Lung (tissue), 12 donors: ENCODE measurements around the gene RASA3. TPM values are rescaled to one million over a fixed set of nuclear protein-coding genes. Genes with fewer than 3 reads are reported as not detected.
A peak's percentile ranks its signal among the peaks of the same experiment; 100 is the strongest.

ENCODE experiments used
- ATAC-seq: fragments of 200-7000 bp; cut with Tn5 transposase; one replicate; pipeline ENCODE4 v1.9.1; 2020; ENCODE audit warnings: moderate number of reproducible peaks; ENCODE audit not compliant: insufficient read depth, low FRiP score
- DNase-seq, 3 donors: peaks; one replicate each; pipeline ENCODE4 v3.0.0-alpha.2; 2013 to 2017
- H3K27ac ChIP-seq, 2 donors: one replicate each; pipeline ENCODE4 v1.5.1; 2013; ENCODE audit warnings: mild to moderate bottlenecking in 2 of 2, moderate library complexity in 2 of 2, control low read depth in 1 of 2, inconsistent platforms in 1 of 2, low read depth in 1 of 2, low read length in 1 of 2
- H3K27me3 ChIP-seq, 3 donors: one replicate each; pipeline ENCODE4 v1.5.1; 2013; ENCODE audit warnings: low read length in 2 of 3; ENCODE audit not compliant: control insufficient read depth in 3 of 3, insufficient read depth in 3 of 3
- H3K36me3 ChIP-seq, 4 donors: one replicate each; pipeline ENCODE4 v1.5.1; 2013; ENCODE audit warnings: low read length in 4 of 4, mild to moderate bottlenecking in 1 of 4, moderate library complexity in 1 of 4; ENCODE audit not compliant: control insufficient read depth in 4 of 4, insufficient read depth in 4 of 4
- H3K4me1 ChIP-seq, 5 donors: one replicate each; pipeline ENCODE4 v1.5.1; 2013; ENCODE audit warnings: low read length in 5 of 5, mild to moderate bottlenecking in 2 of 5, moderate library complexity in 1 of 5; ENCODE audit not compliant: control insufficient read depth in 5 of 5, insufficient read depth in 5 of 5
- H3K4me3 ChIP-seq: one replicate; pipeline ENCODE4 v1.5.1; 2013; ENCODE audit warnings: mild to moderate bottlenecking, control low read depth, moderate library complexity
- H3K9ac ChIP-seq, 2 donors: one replicate each; pipeline ENCODE4 v1.5.1; 2013; ENCODE audit warnings: low read length in 2 of 2, control low read depth in 1 of 2; ENCODE audit not compliant: insufficient read depth in 1 of 2
- H3K9me3 ChIP-seq, 4 donors: one replicate each; pipeline ENCODE4 v1.5.1; 2013; ENCODE audit warnings: low read length in 3 of 4, mild to moderate bottlenecking in 1 of 4, moderate library complexity in 1 of 4; ENCODE audit not compliant: control insufficient read depth in 4 of 4, insufficient read depth in 3 of 4
- CTCF ChIP-seq: IDR thresholded peaks from 2 replicates; pipeline ENCODE4 v1.5.1; 2012; ENCODE audit warnings: mild to moderate bottlenecking; ENCODE audit errors: control extremely low read depth, extremely low read depth
- WGBS, 2 donors: extraction: QIAGEN DNeasy Blood & Tissue Kit; methylation state at CpG; one replicate each; pipeline ENCODE4 v1.1.7; 2013; 5-methylcytosine and 5-hydroxymethylcytosine counted together
- polyA plus RNA-seq, 2 donors: library from polyadenylated mRNA; stranded (reverse); fragments of 200-250 nt; gene quantifications; one replicate each; pipeline ENCODE4 v1.2.1, GENCODE V29; 2013
- total RNA-seq, 2 donors: library from RNA; depleted of rRNA in 1 of 2; stranded (reverse); fragments of >200 nt in 1 of 2; gene quantifications; one replicate each; pipeline ENCODE4 v1.2.1, GENCODE V29; 2014 to 2021
- donor health status: control.
- donor health status: control.
- donor health status: Bipolar disorder and iron deficiency.
- donor health status: healthy.
- donor health status: DM: yes; HTN: yes; CAD: no.

RASA3 gene
- total and polyA plus RNA-seq, 4 donors: 7.4 to 22.8 (median 16.2) TPM

GRCh38 chr13:114045113-114045735, 87.2 kb downstream of the RASA3 start:
- Histone ChIP-seq H3K27ac (no peak overlapping the region), H3K9ac (no peak overlapping the region), H3K4me1 (no peaks in the 10 kb centered on the region), H3K9me3 (no peaks in the 10 kb centered on the region), H3K36me3 (peaks cover 0 to 9% (median 4%) of the 10 kb centered on the region in 4 donors), H3K27me3 (no peaks in the 10 kb centered on the region), H3K4me3 (no peak overlapping the region)
- TF ChIP-seq CTCF: no peak
- ATAC-seq: no peak
- no peak for DNase-seq
- 81 to 84% methylated on average over 21 of the region's 21 CpGs for WGBS, 2 donors

GRCh38 chr13:114044486-114044885, 87.9 kb downstream of the RASA3 start:
- peaks cover 0 to 9% (median 2%) of the 10 kb centered on the region in 4 donors for H3K36me3 ChIP-seq
- ATAC-seq (no peak), DNase-seq (peak in 2 of 3 donors; percentile 38 to 59)
- no peak overlapping the region for H3K9ac ChIP-seq
- H3K27ac ChIP-seq: no peak overlapping the region
- H3K4me1 ChIP-seq: no peaks in the 10 kb centered on the region
- H3K4me3 ChIP-seq: no peak overlapping the region
- WGBS, 2 donors: 51 to 69% methylated on average over 12 to 14 of the region's 17 CpGs
- H3K27me3 ChIP-seq: no peaks in the 10 kb centered on the region
- no peaks in the 10 kb centered on the region for H3K9me3 ChIP-seq
- TF ChIP-seq CTCF: no peak

GRCh38 chr13:114043421-114044053, 88.9 kb downstream of the RASA3 start:
- Histone ChIP-seq H3K36me3 (peaks cover 0 to 9% (median 2%) of the 10 kb centered on the region in 4 donors), H3K27me3 (no peaks in the 10 kb centered on the region), H3K4me1 (no peaks in the 10 kb centered on the region), H3K27ac (no peak overlapping the region), H3K9ac (no peak overlapping the region), H3K9me3 (no peaks in the 10 kb centered on the region), H3K4me3 (no peak overlapping the region)
- ATAC-seq: peak; percentile 42
- no peak for TF ChIP-seq CTCF
- peak in 1 of 3 donors; percentile 31 for DNase-seq
- 58 to 80% methylated on average over 13 to 18 of the region's 37 CpGs for WGBS, 2 donors
